Measurements from ENCODE around the gene RALGDS. TPM values are rescaled to one million over a fixed set of nuclear protein-coding genes. Genes with fewer than 3 reads are reported as not detected.

RALGDS gene
- total and polyA plus RNA-seq, 2 donors (not counting 3 experiments of a cell fraction or from before 2014, with no cell fraction given) = 41.4 to 60.0 TPM

GRCh38 chr9:133166392-133166791 lies 45.4 kb upstream of the RALGDS start:
- TF ChIP-seq JUN (IDR thresholded peaks at IDR 0.05; ENCODE audit: borderline replicate concordance, insufficient read depth, insufficient read length, low read depth) (no peak), MYC (IDR thresholded peaks at IDR 0.05; ENCODE audit: low read depth, low read length) (no peak), POLR2AphosphoS5 (IDR thresholded peaks at IDR 0.05; ENCODE audit: insufficient read depth, low read depth, low read length) (no peak), MAX (IDR thresholded peaks at IDR 0.05; ENCODE audit: insufficient read depth, insufficient read length) (no peak), GATA2 (IDR thresholded peaks at IDR 0.05; ENCODE audit: insufficient read depth, insufficient read length, low read depth, low read length) (no peak), EZH2 (IDR thresholded peaks at IDR 0.05; ENCODE audit: borderline replicate concordance, low read depth, low read length, severe bottlenecking) (no peak), FOS (IDR thresholded peaks at IDR 0.05; ENCODE audit: borderline replicate concordance, insufficient read depth, low read length) (no peak), POLR2A (IDR thresholded peaks at IDR 0.05; ENCODE audit: low read depth, low read length) (no peak), CTCF (IDR thresholded peaks at IDR 0.05; ENCODE audit: extremely low read depth in 1 of 2, insufficient read depth in 1 of 2, low read depth in 1 of 2, low read length in 2 of 2) (no peak)
- dilution Hi-C loops (cut with MboI; ENCODE audit: extremely low pct_ligation_motif_present, low sequenced_read_pairs) (no loop called here), intact Hi-C loops (cut with micrococcal nuclease) (no loop called here)
- no peak overlapping the region for H3K4me2 ChIP-seq (ENCODE audit: insufficient read depth, low read length)
- H3K79me2 ChIP-seq (ENCODE audit: control insufficient read depth, insufficient read depth, low read length) = no peaks in the 10 kb centered on the region
- H3K9me1 ChIP-seq (replicated peaks; ENCODE audit: control insufficient read depth, extremely low read depth, insufficient read depth, low read length) = no peaks in the 10 kb centered on the region
- H3K9ac ChIP-seq (replicated peaks; ENCODE audit: extremely low read depth, insufficient read depth, low read length) = no peak overlapping the region
- POLR2A ChIA-PET = no interaction called here
- no peak for DNase-seq (ENCODE audit: low read depth, low spot score)
- no peaks in the 10 kb centered on the region for H4K20me1 ChIP-seq (replicated peaks; ENCODE audit: control insufficient read depth, extremely low read depth, insufficient read depth, low read length)
- H3K27ac ChIP-seq (ENCODE audit: insufficient read depth, low read depth, low read length) = no peak overlapping the region
- H3K27me3 ChIP-seq (ENCODE audit: control insufficient read depth in 2 of 2, insufficient read depth in 2 of 2, low read length in 2 of 2) = no peaks in the 10 kb centered on the region
- H3K9me3 ChIP-seq (replicated peaks; ENCODE audit: control insufficient read depth, insufficient read depth, low read length) = no peaks in the 10 kb centered on the region
- H2AFZ ChIP-seq (ENCODE audit: low read depth, low read length) = no peak overlapping the region
- CTCF ChIA-PET = interaction anchor here (0.7 to 2.5 kb wide), 4 partner anchors 8 to 19 kb away, joined by 3 to 11 read pairs (median 4); no protein-coding TSS in a partner anchor
- H3K36me3 ChIP-seq (ENCODE audit: control insufficient read depth in 2 of 2, extremely low read depth in 1 of 2, insufficient read depth in 2 of 2, low read length in 2 of 2) = no peaks in the 10 kb centered on the region
- no peak for FAIRE-seq
- BruUV-seq (replicated peaks) = no TSS peak
- no peak overlapping the region for H3K4me3 ChIP-seq (replicated peaks in 1 of 3; ENCODE audit: insufficient read depth in 1 of 3, low read depth in 1 of 3, low read length in 3 of 3)
- peaks cover 3% of the 10 kb centered on the region for H3K4me1 ChIP-seq (ENCODE audit: control insufficient read depth, extremely low read depth, insufficient read depth, low read length)

Data from endothelial cell of umbilical vein (primary cell).